ENCODE measurements around the gene CACHD1. TPM values are rescaled to one million over a fixed set of nuclear protein-coding genes. Genes with fewer than 3 reads are reported as not detected.

Gene CACHD1
- total RNA-seq, 1 donor from 2014 or later = 4.9 TPM

DNA sequence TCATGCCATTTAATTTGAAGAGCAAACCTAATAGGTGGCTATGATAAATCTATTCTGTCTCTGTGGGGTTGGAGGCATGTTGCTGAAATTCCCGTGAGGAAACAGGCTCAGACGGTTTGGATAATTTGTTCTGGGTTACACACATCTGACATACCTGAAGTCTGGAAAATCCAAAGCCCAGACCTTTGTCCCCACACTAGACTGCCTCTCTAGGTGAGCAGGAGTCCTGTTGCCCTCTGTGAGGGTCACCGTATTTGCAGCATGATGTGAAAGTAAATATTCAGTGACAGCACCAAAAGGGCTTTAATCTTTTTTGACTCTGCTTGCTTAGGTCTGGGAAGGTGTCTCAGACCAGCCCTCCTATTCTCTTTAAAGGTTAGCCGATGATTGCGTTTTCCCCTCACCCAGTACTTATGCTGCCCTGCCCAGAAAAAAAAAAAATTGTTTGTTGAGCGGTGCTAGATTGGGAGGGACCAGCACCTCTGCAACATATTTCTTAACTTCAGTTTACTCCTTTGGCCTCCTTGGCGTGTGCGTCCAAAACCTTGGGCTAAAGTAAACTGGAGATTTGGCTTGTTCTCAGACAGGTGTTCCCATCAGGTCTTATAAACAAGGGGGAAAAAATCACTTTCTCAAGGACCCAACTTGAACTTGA lies 67.0 kb downstream of the CACHD1 start:
- ATAC-seq = no peak
- intact Hi-C loops (cut with DNase I) = no loop called here
- no peak for DNase-seq (ENCODE audit: missing footprints)

DNA sequence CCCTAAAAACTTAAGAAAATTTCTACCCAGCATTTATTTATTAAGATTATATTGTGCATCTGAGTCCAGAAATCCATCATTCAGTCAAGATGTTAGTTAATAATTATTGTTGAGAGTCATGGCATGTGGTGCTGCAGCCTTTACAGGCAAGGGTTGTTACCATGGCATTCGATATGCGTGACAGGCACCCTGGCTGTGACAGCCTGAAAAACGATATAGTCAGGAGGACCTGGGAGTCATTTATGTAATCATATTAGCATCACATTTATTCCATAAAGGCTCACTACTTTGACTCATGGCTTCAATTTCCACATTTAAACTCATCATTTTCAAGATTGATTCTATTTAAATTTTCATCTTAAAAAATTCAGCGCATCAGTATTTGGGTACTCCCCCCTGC lies 68.0 kb downstream of the CACHD1 start:
- no peak for ATAC-seq
- no peak for DNase-seq (ENCODE audit: missing footprints)
- intact Hi-C loops (cut with DNase I) = loop anchor here (2.0 kb wide), 1 partner anchor 61 kb away; no protein-coding TSS in a partner anchor

DNA sequence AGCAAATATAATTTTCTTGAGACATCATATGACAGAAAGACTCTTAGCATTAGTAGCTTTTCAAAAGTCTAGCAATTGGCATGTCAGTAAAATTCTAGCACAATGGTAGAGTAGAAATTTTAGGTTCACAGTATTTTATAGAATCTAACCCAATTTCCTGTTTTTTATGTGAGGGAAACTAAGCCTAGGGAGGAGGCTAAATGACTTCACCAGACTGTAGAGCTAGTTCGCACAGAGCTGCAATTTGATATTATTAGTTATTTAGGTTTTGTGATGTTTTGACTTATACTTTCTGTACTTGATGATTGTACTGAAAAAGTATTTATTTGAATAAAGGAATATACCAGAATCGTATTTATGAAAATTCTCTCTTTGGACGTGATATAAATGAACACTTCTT lies 68.5 kb downstream of the CACHD1 start:
- no peak for DNase-seq (ENCODE audit: missing footprints)
- no peak for ATAC-seq
- intact Hi-C loops (cut with DNase I) = loop anchor here (2.0 kb wide), 1 partner anchor 62 kb away; no protein-coding TSS in a partner anchor

DNA sequence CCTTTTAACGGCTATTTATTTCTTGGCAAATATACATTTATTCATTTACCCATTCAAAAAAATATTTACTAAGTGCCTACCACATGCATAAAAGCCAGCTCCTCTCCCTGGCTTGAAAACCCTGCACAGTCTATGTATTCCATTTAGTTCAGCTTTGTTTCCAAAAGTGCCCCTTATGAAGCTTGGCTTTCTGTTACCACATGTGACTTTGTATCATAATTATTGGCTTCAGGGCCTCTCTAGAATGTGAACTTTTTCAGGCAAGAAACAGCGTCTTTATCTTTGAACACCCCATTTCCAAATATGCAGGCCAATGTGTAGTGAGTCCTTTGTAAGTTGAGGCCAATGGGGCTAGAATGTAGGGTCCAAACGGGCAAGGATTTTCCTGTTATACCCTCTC lies 69.4 kb downstream of the CACHD1 start:
- ATAC-seq = peak; percentile 4
- intact Hi-C loops (cut with DNase I) = loop anchor here (2.0 kb wide), 1 partner anchor 62 kb away; no protein-coding TSS in a partner anchor
- DNase-seq (ENCODE audit: missing footprints) = no peak

DNA sequence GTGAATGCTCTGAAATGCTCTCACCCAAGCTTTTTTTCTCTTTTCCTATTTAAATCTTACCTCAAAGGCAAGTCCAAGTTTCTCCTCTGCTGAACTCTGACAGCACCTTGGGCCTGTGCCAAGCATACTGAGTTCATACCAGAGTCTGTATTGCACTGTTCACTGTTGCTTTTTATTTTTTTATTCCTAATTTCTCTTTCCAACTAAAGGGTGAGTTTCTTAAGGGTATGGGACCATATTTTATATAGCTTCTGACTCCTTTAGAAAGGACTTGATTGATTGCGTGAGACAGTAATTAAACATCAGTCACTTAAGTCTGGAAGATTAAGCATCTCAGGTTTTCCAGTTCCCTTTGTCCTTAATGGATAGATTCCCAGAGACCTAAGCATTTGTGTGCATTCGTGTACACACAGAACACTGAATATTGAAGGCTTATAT lies 69.9 kb downstream of the CACHD1 start:
- intact Hi-C loops (cut with DNase I) = loop anchor here (2.0 kb wide), 2 partner anchors 63 to 69 kb away; partner anchors contain the start of gene CACHD1
- DNase-seq (ENCODE audit: missing footprints) = peak; percentile 80
- peak; percentile 55 for ATAC-seq

DNA sequence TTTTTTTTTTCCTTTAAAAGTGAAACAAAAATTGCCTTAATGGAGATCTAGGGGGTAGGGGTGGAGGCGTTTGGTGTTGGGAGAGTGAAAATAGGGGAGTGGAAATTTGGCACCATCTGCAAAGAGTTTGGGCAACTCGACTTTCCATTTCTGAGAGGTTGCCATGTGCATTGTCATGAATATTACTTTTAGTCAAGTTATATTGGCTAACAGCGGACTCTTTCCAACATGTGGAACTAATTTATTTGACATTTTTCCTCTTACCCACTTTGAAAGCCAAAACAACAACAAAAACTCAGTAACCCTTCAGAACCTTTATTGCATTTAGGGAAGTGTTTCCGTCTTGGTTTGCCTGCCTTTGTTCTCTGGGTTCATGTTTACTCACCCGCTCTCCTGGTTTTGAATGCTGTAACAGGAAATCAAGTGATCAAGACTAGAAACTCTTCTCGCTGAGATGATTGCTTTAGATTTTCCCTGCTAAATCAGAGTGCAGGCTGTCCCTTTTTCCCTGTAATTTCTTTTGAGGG lies 70.4 kb downstream of the CACHD1 start:
- ATAC-seq (peak; percentile 35), DNase-seq (ENCODE audit: missing footprints) (no peak)
- intact Hi-C loops (cut with DNase I) = loop anchor here (2.0 kb wide), 1 partner anchor 70 kb away; the partner anchor contains the start of gene CACHD1

DNA sequence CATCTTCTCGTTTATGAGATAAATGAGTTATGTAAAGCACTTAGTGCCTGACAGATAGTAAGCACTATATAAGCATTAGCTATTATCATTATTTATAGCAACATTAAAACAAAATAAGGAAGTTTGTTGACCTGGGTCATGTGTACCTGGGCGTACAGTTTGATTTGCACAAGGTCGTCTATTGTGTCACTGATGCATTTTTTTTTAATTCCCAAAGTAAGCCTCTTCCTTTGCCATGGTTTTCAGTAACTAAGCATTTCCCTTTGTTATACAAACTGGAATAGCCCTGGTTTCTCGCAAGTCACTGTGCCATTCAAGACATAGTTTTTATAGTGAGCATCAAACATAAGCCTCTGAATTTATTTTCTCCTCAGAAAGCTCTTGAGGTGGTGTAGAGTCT lies 72.2 kb downstream of the CACHD1 start:
- no peak for DNase-seq (ENCODE audit: missing footprints)
- intact Hi-C loops (cut with DNase I) = no loop called here
- no peak for ATAC-seq

DNA sequence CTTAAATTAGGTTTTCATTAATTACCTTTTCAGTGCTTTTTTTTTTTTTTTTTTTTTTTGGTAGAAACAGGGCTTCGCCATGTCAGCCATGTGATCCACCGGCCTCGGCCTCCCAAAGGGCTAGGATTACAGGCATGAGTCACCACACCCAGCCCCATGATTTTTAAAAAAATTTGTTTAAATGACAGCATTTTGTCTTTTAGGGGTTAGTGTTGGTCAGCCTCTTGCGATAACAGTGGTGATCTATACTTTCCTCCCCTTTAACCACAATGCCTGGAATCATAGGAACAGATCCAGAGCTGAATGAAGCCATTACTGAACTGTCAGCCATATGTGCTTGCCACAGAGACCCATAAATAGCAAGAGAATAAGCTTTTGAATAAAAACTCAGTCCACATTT lies 73.9 kb downstream of the CACHD1 start:
- intact Hi-C loops (cut with DNase I) = no loop called here
- ATAC-seq (peak; percentile 40), DNase-seq (ENCODE audit: missing footprints) (no peak)

DNA sequence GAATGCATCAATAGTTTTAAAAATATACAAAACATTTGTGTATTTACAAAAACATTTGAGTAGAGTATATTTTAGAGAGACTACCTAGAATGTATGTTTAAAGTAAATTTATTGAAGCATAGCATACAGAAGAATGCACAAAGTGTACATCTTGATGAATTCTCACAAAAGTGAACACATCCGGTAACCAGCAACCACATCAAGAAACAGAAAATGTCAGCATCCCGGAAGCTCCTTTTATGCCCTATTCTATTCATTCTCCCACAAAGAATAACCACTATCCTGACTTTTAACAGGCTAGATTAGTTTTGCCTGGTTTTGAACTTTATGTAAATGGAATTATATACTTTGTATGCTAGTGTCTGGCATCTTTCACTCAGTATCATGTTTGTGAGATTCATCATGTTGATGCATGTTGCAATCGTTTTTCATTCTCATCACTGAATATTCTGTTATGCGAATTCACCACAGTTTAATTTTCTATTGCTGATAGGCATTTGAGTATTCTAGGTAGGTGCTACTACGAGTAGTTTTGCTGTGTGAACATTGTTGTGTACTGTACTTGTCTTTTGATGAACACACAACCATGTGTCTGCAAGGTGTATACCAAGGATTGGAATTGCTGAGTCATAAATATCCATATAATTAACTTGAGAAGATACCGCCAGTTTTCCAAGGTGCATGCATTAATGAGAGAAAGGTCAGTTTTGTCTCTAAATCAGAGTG lies 75.4 kb downstream of the CACHD1 start:
- no peak for ATAC-seq
- intact Hi-C loops (cut with DNase I) = no loop called here
- no peak for DNase-seq (ENCODE audit: missing footprints)

DNA sequence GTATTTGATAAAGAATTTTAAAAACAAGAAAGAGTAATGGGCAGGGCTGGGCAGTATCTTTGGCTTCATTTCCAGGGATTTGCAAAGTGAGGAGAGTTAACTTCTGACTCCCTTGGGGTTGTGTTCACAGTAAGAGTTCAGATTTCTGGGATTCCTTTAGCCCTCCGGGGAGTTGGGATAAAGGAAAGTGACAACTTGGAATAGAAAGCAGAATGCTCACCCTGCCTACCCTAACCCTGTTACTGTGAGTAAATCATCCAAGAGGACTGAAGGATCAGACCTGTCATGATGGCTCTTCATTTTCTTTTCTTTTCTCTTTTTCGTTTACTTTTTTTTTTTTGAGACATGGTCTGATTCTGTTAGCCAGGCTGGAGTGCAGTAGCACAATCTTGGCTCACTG lies 76.1 kb downstream of the CACHD1 start:
- no peak for ATAC-seq
- DNase-seq (ENCODE audit: missing footprints) = no peak
- intact Hi-C loops (cut with DNase I) = no loop called here

DNA sequence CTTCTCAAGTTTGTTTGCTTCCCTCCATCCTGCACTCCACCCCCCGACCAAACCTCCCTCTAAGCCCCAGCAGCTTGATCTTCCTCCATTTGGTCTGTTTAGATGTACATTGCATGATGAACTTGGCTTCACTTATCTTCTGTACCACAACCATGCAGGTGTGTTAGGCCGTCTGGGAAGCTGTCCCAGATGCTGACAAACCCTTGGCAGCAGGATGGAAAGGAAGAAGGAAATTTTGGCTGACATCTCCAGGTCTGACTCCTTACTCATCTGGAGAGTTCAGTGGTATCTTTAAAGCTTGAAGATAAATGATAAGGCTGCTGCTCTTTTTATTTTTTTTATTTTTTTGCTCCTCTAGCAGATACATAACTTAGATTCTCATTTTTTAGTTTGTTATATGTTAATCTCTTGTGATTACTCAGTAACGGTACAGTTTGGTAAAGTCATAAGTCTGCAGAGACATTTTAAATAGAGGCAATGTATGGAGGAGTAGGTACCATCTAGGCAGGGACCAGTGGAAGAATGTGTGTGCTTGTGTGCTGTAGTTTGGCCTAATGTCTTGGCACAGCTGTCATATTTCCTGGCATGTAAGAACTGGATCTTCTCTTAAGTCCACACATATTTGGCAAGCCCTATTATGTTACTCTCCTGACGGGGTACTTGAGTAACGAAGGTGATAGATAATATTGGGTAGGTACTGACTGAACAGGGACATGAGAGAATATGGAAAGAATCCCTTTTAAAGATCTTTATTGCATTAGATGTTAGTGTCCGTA lies 79.7 kb downstream of the CACHD1 start:
- peak; percentile 37 for ATAC-seq
- no peak for DNase-seq (ENCODE audit: missing footprints)
- intact Hi-C loops (cut with DNase I) = loop anchor here (10.0 kb wide), 1 partner anchor 275 kb away; no protein-coding TSS in a partner anchor

DNA sequence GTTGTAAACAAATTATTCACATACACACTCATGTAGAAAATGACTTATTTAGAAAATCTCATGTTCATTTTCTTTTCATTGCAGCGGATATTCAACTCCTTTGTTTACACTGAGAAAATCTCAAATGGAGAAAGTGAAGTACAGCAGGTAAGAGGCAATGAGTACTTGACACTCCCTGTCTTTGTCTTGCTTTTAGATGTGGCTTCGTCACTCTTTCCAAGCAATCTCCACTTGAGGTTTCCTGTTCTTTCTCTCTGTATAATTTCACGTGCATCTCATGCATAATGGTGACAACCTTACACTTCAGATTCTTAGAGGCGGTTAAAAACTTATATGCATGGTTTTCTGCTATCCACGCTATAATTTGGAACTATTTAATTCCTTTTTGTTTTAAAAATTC lies 80.6 kb downstream of the CACHD1 start:
- DNase-seq (ENCODE audit: missing footprints) (no peak), ATAC-seq (no peak)
- intact Hi-C loops (cut with DNase I) = loop anchor here (10.0 kb wide), 1 partner anchor 274 kb away; no protein-coding TSS in a partner anchor

DNA sequence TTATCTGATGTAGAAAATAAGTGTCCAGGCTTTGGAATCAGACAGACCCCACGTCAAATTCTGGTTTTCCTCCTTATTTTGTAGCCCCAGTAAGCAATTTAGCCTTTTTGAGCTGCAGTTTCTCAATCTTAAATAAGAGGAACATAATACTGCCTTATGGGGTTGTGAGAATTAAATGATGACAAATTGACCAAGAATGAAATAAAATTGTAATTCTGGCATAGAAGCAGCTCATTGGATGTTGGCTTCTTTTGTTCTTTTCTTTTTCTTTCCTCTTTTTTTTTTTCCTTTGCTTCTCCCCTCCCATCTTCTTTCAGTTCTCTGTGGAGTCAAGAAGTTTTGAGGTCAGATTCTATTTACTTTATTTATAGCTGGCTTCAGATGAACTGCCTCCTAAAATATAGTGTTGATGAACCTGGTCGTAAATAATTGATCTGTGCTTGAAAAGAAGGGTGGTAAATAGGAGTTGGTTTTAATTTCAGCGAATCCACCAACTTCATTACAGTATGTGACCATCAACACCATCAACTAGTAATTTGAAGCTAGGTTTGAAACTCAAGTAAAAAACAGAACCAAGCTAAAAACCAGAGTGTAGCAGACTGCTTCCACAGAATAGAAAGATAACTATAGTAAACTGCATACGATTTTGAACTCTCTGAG lies 81.1 kb downstream of the CACHD1 start:
- DNase-seq (ENCODE audit: missing footprints) = no peak
- intact Hi-C loops (cut with DNase I) = loop anchor here (10.0 kb wide), 1 partner anchor 274 kb away; no protein-coding TSS in a partner anchor
- no peak for ATAC-seq

DNA sequence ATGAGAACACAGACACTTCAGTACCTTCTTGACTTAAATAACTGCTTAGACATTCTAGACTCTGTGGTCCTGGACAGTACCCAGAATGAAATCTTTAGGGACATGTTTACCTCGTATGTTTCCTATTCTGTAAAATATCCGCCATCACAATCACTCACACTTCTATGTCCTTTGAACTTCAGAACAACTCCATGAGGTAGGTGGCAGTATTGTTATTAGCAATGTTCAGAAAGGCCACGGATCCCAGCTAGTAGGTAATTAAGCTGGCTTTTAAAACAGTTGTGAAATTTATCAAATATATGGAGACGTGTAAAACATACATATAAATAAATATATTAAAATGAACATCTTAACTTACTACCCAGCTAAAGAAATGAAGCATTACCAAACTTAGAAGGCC lies 83.4 kb downstream of the CACHD1 start:
- DNase-seq (ENCODE audit: missing footprints) = no peak
- intact Hi-C loops (cut with DNase I) = loop anchor here (10.0 kb wide), 1 partner anchor 272 kb away; no protein-coding TSS in a partner anchor
- no peak for ATAC-seq

DNA sequence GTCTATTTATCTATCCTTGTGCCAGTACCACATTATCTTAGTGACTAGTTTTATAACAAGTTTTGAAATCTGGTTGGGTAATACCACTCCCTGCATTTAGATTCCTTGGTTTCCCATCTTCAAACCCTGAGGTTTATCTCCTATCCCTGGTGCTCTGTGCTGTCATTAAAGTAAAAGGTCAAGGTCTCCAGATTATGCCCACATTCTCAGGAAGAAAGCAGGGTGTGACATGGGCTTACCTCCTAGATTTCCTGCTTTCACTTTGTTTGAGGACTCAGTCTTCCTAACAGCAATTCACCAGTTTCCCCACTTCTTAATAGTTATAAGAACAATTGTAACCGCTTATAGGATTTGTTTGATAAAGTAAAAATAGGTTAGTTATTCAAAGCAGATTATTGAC lies 86.0 kb downstream of the CACHD1 start:
- no peak for DNase-seq (ENCODE audit: missing footprints)
- intact Hi-C loops (cut with DNase I) = loop anchor here (10.0 kb wide), 1 partner anchor 269 kb away; no protein-coding TSS in a partner anchor
- ATAC-seq = no peak

DNA sequence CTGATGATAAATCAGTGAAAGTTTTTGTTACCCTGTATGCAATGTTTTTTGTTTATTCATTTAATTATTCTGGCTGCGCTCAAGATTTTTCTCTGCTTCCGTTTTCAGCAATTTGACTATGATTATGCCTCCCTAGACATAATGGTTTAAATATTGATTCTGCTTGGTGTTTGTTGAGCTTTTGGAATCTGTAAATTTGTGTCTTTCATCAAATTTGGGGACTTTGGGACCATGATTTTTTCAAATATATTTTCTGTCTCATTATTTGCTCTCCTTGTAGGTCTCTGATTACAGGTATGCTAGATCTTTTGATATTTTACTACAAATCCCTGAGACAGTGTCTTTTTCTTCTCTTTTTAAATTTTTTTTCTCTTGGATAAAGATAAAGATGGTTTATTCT lies 92.1 kb downstream of the CACHD1 start:
- no peak for DNase-seq (ENCODE audit: missing footprints)
- no peak for ATAC-seq
- intact Hi-C loops (cut with DNase I) = no loop called here

DNA sequence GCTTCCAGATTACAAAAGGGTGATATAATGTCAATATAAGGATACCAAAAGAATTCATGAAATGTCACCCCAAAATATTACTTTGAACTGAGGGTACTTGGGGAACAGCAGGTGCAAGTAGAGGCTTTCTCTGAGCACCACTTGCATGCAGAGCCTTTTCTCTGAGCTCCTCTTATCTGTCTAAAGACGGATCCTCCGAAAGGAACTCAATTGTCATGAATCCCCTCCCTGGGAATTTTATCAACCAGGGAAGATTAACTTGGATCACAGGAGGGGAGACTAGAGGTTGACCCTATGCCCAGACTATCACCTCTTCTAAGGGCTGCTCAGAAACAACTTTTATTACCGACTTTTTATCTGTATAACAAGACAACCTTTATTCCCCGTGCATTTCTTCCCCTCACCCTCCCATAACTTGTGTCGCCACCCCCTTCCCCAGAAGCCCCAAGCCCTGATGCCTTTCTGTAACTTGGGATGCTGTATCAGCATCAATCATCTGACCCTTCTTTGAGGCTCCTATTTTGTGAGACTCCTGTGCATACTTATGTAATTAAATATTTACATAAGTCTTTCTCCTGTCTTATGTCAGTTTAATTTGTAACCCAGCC lies 94.1 kb downstream of the CACHD1 start:
- no peak for DNase-seq (ENCODE audit: missing footprints)
- intact Hi-C loops (cut with DNase I) = no loop called here
- ATAC-seq = no peak

DNA sequence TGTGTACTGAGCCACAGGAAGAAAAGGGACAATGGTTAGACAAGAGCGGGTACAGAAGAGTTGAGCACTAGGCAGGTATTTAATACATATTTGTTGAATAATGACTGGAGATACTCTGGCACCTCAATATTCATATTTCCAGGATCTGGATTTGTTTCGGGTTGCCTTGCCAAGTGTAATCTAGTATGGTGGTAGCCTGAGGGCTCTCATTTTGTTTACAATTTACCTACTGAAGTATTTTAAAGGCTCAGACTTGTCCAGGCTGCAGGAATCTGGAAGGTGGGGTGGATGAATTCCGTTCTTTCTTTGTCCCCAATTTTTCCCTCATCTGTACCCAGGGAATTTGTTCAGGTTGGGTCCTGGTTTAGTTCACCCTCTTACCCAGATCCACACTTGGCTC lies 95.0 kb downstream of the CACHD1 start:
- ATAC-seq = no peak
- intact Hi-C loops (cut with DNase I) = no loop called here
- no peak for DNase-seq (ENCODE audit: missing footprints)

Measured in Right ventricle myocardium inferior (tissue), 1 donor.